ENCODE data around the gene ITIH2.

- no peak for TF ChIP-seq YY1 (IDR thresholded peaks at IDR 0.05; ENCODE audit: insufficient read depth, insufficient read length)
- no peak for TF ChIP-seq ZNF274 (IDR thresholded peaks at IDR 0.05; ENCODE audit: low read depth, low read length)
Observed at GRCh38 chr10:7763929-7764328, 60.8 kb downstream of the ITIH2 start.

Measured in NT2/D1 (cell line).